ENCODE data around the gene DENND4C.
"Not testable (repeated sequence)": the region's sequence is repeated elsewhere in the genome, so short reads cannot be mapped to it uniquely, and the experiment has no call there.

Gene DENND4C

GRCh38 chr9:19229595-19230354 lies 718 bp upstream of the DENND4C start:
- no peak for FAIRE-seq

DNA sequence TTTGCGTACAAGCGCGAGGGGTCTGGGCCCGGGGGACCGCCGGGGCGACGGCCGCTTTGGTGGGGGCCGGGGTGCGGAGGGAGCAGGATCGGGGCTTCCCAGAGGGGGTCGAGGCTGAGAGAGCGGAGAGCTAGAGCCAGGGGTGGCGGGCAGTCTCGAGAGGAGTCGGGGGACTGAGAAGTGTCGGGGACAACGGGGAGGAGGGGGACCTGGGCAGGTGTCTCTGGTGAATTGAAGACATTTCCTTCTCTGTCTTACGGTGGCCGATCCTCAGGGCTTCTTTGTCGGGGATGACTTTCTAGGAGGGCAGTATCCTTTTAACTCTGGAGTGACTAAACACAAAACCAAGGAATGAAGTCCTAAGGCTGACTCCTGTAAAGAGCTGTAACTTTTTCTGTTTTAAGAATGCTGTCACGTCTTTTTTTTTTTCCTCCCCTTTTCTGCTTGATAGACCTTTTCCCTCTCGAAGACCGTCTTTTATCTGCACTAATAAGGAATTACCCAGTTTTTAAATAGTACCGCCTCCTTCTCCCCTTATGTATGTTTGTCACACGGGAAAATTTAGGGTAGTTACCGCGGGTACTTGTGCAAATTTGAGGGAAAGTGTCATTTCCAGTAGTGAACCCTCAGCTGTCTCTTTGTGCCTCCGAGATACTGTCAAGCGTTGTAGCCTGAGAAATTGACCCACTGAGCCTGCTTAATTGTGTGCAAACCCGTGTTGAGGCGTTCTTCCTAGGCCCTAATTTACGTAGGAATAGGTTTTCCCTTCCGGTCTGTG lies 822 bp downstream of the DENND4C start:
- FAIRE-seq = no peak

- no peak for FAIRE-seq
Observed at GRCh38 chr9:19231904-19232822, 1.7 kb downstream of the DENND4C start.

DNA sequence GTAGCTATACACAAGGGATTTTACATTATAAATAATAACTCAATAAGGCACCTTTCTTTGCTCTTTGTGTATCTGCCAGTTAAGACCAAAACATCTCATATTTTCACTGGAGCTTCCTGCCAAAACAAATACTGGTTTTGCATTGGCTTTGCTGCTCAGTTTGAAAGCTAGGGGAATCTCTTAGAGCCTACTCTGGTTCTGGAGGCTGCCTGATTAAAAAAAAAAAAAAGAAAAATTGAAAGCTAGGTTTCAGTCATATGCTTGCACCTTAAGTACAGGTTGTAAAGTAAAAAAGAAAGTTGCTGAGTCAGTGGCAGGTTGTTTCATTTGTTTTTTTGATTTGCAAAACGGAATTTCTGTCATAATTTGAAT lies 2.3 kb downstream of the DENND4C start:
- no peak for FAIRE-seq

DNA sequence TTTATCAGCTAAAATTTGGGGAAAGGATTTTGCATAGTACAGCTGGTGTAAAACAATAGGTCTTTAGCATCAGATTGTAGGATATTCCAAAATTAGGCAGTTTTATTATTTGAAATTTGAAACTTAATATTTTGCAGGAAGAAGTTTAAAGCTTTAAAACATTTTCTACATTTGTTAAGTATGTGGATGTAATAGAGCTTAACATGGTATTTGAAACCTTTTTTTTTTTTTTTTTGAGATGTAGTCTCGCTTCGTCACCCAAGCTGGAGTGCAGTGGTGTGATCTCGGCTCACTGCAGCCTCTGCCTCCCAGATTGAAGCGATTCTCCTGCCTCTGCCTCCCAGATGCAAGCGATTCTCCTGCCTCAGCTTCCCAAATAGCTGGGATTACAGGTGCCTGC lies 2.9 kb downstream of the DENND4C start:
- FAIRE-seq = no peak

DNA sequence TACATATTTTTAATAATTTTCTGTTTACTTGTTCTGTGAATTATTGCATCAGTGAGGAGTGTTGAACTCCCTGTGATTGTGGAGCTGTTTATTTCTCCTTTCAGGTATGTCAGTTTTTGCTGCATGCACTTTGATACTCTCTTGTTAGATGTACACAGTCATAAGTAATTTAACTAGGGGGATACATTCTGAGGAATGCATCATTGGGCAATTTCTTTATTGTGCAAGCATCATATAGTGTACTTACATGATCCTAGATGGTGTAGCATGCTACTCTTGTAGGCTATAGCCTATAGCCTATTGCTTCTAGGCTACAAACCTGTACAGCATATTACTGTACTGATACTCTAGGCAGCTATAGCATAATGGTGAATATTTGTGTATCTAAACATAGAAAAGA lies 9.5 kb downstream of the DENND4C start:
- no peak for FAIRE-seq

GRCh38 chr9:19241728-19242127 lies 11.2 kb downstream of the DENND4C start:
- FAIRE-seq = no peak

DNA sequence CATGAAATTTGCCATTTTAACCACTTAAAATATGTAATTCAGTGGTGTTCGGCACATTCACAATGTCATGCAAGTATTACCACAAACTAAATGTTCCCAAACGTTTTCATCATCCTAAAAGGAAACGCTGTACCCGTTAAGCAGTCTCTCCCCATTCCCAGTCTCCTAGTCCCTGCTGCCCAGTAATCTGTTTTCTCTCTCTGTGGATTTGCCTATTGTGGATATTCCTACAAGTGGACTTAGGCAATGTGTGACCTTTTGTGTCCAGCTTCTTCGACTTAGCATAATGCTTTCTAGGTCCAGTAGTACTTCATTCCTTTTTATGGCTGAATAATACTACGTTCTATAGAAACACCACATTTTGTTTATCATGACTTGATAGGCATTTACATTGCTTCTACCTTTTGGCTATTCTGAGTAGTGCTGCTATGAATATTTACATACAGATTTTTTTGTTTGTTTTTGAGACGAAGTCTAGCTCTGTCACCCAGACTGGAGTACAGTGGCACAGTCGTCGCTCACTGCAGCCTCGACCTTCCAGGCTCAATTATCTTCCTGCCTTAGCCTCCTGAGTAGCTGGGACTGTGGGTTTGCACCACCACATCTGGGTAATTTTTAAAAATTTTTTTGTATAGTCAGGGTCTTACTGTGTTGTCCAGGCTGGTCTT lies 13.0 kb downstream of the DENND4C start:
- FAIRE-seq = no peak

GRCh38 chr9:19246891-19247290 lies 16.4 kb downstream of the DENND4C start:
- FAIRE-seq = no peak

DNA sequence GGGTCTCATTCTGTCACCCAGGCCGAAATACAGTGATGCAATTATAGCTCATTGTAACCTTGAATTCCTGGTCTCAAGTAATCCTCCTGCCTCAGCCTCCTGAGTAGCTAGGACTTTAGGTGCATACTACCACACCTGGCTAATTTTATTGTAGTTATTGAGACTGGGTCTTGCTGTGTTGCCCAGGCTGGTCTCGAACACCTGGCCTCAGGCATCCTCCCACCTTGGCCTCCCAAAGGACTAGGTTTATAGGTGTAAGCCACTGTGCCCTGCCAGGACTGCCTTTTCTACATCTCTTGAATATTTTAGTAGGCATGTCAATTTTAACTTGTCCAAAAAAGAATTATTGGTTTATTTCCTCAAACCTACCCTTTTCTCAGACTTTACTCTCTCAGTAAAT lies 16.9 kb downstream of the DENND4C start:
- FAIRE-seq = no peak

DNA sequence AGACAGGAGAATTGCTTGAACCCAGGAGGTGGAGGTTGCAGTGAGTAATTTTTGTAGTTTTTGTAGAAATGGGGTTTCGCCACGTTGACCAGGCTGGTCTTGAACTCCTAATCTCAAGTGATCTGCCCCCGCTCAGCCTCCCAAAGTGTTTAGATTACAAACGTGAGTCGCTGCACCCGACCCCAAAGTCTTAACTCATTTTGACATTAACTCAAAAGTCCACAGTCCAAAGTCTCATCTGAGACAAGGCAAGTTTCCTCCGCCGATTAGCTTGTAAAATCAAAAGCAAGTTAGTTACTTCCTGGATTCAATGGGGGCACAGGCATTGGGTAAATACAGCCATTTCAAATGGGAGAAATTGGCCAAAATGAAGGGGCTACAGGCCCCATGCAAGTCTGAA lies 19.9 kb downstream of the DENND4C start:
- FAIRE-seq = not testable (repeated sequence)

DNA sequence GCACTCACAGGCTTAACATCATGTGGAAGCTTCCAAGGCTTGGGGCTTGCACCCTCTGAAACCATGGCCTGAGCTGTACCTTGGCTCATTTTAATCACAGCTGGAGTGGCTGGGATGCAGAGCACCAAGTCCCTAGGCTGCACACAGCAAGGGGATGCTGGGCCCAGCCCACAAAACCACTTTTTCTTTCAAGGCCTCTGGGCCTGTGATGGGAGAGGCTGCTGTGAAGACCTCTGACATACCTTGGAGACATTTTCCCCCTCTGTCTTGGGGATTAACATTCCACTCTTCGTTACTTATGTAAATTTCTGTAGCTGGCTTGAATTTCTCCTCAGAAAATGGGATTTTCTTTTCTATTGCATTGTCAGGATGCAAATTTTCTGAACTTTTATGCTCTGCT lies 20.7 kb downstream of the DENND4C start:
- FAIRE-seq = not testable (repeated sequence)

- FAIRE-seq = not testable (repeated sequence)
Observed at GRCh38 chr9:19251622-19252021, 21.1 kb downstream of the DENND4C start.

DNA sequence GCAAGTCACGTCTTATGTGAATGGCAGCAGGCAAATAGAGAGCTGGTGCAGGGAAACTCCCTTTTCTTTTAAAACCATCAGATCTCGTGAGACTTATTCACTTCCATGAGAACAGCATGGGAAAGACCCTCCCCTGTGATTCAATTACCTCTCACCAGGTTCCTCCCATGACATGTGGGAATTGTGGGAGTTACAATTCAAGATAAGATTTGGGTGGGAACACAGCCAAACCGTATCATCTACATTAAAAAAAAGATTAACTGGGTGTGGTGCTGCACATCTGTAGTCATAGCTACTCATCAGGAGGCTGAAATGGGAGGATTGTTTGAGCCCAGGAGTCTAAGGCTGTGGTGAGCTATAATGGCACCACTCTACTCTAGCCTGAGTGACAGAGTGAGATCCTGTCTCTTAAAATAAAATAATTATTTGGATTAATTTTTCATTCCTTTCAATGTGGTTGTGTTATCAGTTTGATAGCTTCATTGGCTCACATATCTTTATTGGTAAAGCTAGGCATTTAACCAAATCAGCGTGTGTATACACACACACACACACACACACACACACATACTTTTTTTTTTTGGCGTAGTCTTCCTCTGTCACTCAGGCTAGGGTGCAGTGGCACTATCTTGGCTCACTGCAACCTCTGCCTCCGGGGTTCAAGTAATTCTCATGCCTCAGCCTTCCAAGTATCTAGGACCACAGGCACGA lies 21.8 kb downstream of the DENND4C start:
- FAIRE-seq = no peak

- no peak for FAIRE-seq
Observed at GRCh38 chr9:19252885-19253219, 22.4 kb downstream of the DENND4C start.

- FAIRE-seq = no peak
Observed at GRCh38 chr9:19255112-19255511, 24.6 kb downstream of the DENND4C start.

GRCh38 chr9:19255821-19256220 lies 25.3 kb downstream of the DENND4C start:
- FAIRE-seq = no peak

DNA sequence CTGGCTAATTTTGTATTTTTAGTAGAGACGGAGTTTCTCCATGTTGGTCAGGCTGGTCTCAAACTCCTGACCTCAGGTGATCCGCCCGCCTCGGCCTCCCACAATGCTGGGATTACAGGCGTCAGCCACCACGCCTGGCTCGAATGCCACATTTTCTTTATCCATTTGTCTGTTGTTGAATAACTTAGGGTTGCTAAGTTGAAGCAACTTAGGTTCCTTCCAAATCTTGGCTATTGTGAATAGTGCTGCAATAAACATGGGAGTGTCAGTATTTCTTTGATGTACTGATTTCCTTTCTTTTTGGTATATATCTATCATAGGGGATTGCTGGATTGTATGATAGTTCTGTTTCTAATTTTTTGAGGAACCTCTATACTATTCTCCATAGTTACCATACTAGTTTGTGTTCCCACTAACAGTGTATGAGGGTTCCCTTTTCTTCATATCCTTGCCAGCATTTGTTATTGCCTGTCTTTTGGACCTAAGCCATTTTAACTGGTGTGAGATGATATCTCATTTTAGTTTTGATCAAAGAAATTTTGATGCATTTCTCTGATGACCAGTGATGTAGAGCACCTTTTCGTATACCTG lies 29.3 kb downstream of the DENND4C start:
- FAIRE-seq = not testable (repeated sequence)

GRCh38 chr9:19265602-19266001 lies 35.1 kb downstream of the DENND4C start:
- not testable (repeated sequence) for FAIRE-seq

- FAIRE-seq = not testable (repeated sequence)
Observed at GRCh38 chr9:19266778-19267384, 36.4 kb downstream of the DENND4C start.

DNA sequence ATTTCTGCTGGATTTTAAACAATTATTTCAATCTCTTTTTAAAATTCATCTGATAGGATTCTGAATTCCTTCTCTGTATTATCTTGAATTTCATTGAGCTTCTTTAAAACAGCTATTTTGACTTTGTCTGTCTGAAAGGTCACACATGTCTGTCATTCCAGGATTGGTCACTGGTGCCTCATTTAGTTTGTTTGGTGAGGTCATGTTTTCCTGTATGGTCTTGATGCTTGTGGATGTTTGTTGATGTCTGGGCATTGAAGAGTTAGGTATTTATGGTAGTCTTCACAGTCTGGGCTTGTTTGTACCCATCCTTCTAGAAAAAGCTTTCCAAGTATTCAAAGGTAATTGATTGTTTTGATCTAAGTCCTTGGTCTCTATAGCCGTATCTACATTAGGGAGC lies 39.1 kb downstream of the DENND4C start:
- no peak for FAIRE-seq

Data from endometrium (tissue), 2 donors.